ENCODE measurements around the gene FGFBP2.

GRCh38 chr4:16005676-16006075 lies 42.7 kb upstream of the FGFBP2 start:
- TF ChIP-seq CTCF (IDR thresholded peaks at IDR 0.05) (no peak), EP300 (IDR thresholded peaks at IDR 0.05) (no peak), POLR2AphosphoS5 (IDR thresholded peaks at IDR 0.05) (no peak)

Measured in stomach (tissue), 4 donors.